K562 (cell line): ENCODE measurements around the gene SMG9. TPM values are rescaled to one million over a fixed set of nuclear protein-coding genes. Genes with fewer than 3 reads are reported as not detected.

Source experiments
- ARID2 ChIP-seq: fragments of 450-650 bp; IDR thresholded peaks from 2 replicates; pipeline ENCODE4 v1.6.1; 2017; ENCODE audit warnings: antibody characterized with exemption, mild to moderate bottlenecking
- ARNT ChIP-seq, 2 experiments: fragments of 450-650 bp; IDR thresholded peaks; 2 replicates each; pipeline ENCODE4 v1.6.1; 2016; ENCODE audit warnings: mild to moderate bottlenecking in 1 of 2
- CBFA2T3 ChIP-seq: fragments of 450-650 bp; IDR thresholded peaks from 2 replicates; pipeline ENCODE4 v1.6.1; 2017
- CEBPB ChIP-seq: fragments of 450-650 bp; IDR thresholded peaks from 2 replicates; pipeline ENCODE4 v1.6.1; 2016; ENCODE audit warnings: missing genetic modification characterization, missing compliant biosample characterization
- CHD4 ChIP-seq: fragments of 200-600 bp; sonication (generic); IDR thresholded peaks from 3 replicates; pipeline ENCODE4 v1.6.1; 2012; ENCODE audit warnings: low read depth, mild to moderate bottlenecking, mixed read lengths, low read length, inconsistent platforms; ENCODE audit not compliant: insufficient read depth, insufficient replicate concordance, poor library complexity, severe bottlenecking
- KAT8 ChIP-seq: fragments of 450-650 bp; IDR thresholded peaks from 2 replicates; pipeline ENCODE4 v1.6.1; 2016; ENCODE audit warnings: low read depth, mild to moderate bottlenecking
- NFE2 ChIP-seq: IDR thresholded peaks from 2 replicates; pipeline ENCODE4 v1.6.1; 2014; ENCODE audit warnings: antibody characterized with exemption, low read depth
- NR2C1 ChIP-seq, 2 experiments: fragments of 450-650 bp; IDR thresholded peaks; 2 replicates each; pipeline ENCODE4 v1.6.1; 2017; ENCODE audit warnings: mild to moderate bottlenecking in 2 of 2, antibody characterized with exemption in 1 of 2, inconsistent platforms in 1 of 2, missing compliant biosample characterization in 1 of 2, missing genetic modification characterization in 1 of 2
- NR2C2 ChIP-seq, 2 experiments: fragments of 200-800 bp in 1 of 2; sonication (Bioruptor generic) in 1 of 2; sonication (generic) in 1 of 2; formaldehyde crosslinking in 1 of 2; IDR thresholded peaks; 2 replicates each; pipeline versions ENCODE4 v1.6.1 to v1.8.0; 2016 to 2022; ENCODE audit warnings: mild to moderate bottlenecking in 1 of 2, missing compliant biosample characterization in 1 of 2, missing genetic modification characterization in 1 of 2, missing genetic modification reagents in 1 of 2
- PTBP1 ChIP-seq: fragments of 200-400 bp; formaldehyde crosslinking; IDR thresholded peaks from 2 replicates; pipeline ENCODE4 v1.6.1; 2017; ENCODE audit warnings: low read depth, low read length
- SMAD3 ChIP-seq: fragments of 450-650 bp; formaldehyde crosslinking; conservative IDR thresholded peaks from 2 replicates; pipeline ENCODE4 v1.4.0; 2020; ENCODE audit warnings: mild to moderate bottlenecking
- SUPT5H ChIP-seq: fragments of 450-650 bp; IDR thresholded peaks from 2 replicates; pipeline ENCODE4 v1.6.1; 2016
- YY1 ChIP-seq, 3 experiments: IDR thresholded peaks; 2 replicates each; pipeline ENCODE4 v1.6.1; 2011; ENCODE audit warnings: low read length in 2 of 3, mild to moderate bottlenecking in 2 of 3, moderate library complexity in 2 of 3, borderline replicate concordance in 1 of 3, control low read depth in 1 of 3, low read depth in 1 of 3; ENCODE audit not compliant: insufficient read depth in 3 of 3, insufficient replicate concordance in 2 of 3, control insufficient read depth in 1 of 3, insufficient read length in 1 of 3; ENCODE audit errors: extremely low read depth in 1 of 3
- ZFPM2 ChIP-seq: fragments of 250-450 bp; sonication (Bioruptor Pico); IDR thresholded peaks from 2 replicates; pipeline ENCODE4 v1.5.1; 2022; ENCODE audit warnings: mild to moderate bottlenecking
- ZNF124 ChIP-seq: sonication (generic); formaldehyde crosslinking; IDR thresholded peaks from 2 replicates; pipeline ENCODE4 v1.8.1; 2022; ENCODE audit warnings: missing genetic modification reagents
- ZNF436 ChIP-seq: fragments of 250-450, 450-650 bp; sonication (Bioruptor Pico); formaldehyde crosslinking; IDR thresholded peaks from 2 replicates; pipeline ENCODE4 v1.7.0; 2020; ENCODE audit warnings: mild to moderate bottlenecking
- ZNF668 ChIP-seq: fragments of 250-450 bp; sonication (Bioruptor Pico); IDR thresholded peaks from 2 replicates; pipeline ENCODE4 v1.8.0; 2022; ENCODE audit warnings: mild to moderate bottlenecking, inconsistent platforms
- polyA plus RNA-seq, 8 experiments: library from polyadenylated mRNA; depleted of rRNA in 4 of 8; stranded (reverse) in 5 of 8; unstranded in 3 of 8; fragments of >200 nt; fragmentation: Nextera tagmentation in 2 of 8; fragmentation: Illumina TruSeq in 1 of 8; extraction: Ambion mirVana in 2 of 8; extraction: Trizol in 1 of 8; gene quantifications; 2 replicates each; pipeline versions ENCODE4 v1.2.1 to v1.2.3, GENCODE V29; 2011 to 2014; ENCODE audit warnings: inconsistent platforms in 1 of 8, missing spikeins in 1 of 8
- total RNA-seq, 7 experiments: library from RNA; depleted of rRNA in 6 of 7; stranded (reverse); fragments of >200 nt in 6 of 7; fragmentation: Illumina TruSeq in 2 of 7; extraction: Trizol in 2 of 7; gene quantifications; 2 replicates each; pipeline versions ENCODE4 v1.2.1 to v1.2.3, GENCODE V29; 2011 to 2021; ENCODE audit warnings: low replicate concordance in 1 of 7
- TF ChIP-seq, protein P1 (sequence below): fragments of 450-650 bp; conservative IDR thresholded peaks from 2 replicates; pipeline ENCODE4 v1.6.1; 2016; ENCODE audit warnings: missing genetic modification characterization, low read depth, mild to moderate bottlenecking, control low read depth, missing compliant biosample characterization
- TF ChIP-seq, protein P2 (sequence below): fragments of 250-450 bp; sonication (Bioruptor Pico); IDR thresholded peaks from 2 replicates; pipeline ENCODE4 v1.8.0; 2021; ENCODE audit warnings: mild to moderate bottlenecking, moderate library complexity
- TF ChIP-seq, protein P3 (sequence below): fragments of 450-650 bp; IDR thresholded peaks from 2 replicates; pipeline ENCODE4 v1.6.1; 2017; ENCODE audit warnings: antibody characterized with exemption, mild to moderate bottlenecking

SMG9 gene
- total and polyA plus RNA-seq, 9 of the 15 experiments (the other 6 are each of a cell fraction or from before 2014, with no cell fraction given), result 1.7 to 79.7 (median 40.2) TPM

- TF ChIP-seq NFE2, result no peak
- TF ChIP-seq, protein P1, sequence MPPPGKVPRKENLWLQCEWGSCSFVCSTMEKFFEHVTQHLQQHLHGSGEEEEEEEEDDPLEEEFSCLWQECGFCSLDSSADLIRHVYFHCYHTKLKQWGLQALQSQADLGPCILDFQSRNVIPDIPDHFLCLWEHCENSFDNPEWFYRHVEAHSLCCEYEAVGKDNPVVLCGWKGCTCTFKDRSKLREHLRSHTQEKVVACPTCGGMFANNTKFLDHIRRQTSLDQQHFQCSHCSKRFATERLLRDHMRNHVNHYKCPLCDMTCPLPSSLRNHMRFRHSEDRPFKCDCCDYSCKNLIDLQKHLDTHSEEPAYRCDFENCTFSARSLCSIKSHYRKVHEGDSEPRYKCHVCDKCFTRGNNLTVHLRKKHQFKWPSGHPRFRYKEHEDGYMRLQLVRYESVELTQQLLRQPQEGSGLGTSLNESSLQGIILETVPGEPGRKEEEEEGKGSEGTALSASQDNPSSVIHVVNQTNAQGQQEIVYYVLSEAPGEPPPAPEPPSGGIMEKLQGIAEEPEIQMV (tag), result no peak
- TF ChIP-seq ZNF668 (CRISPR knock-in tag), result no peak
- TF ChIP-seq KAT8, result no peak
- no peak for TF ChIP-seq CHD4
- peak; percentile 46 to 63; a peak in 2 of 4 replicates for TF ChIP-seq ARNT (IDR thresholded peaks at IDR 0.05)
- peak; percentile 99 for TF ChIP-seq PTBP1
- TF ChIP-seq NR2C1 (IDR thresholded peaks at IDR 0.05), result no peak
- no peak for TF ChIP-seq NR2C1 (tag; IDR thresholded peaks at IDR 0.05)
- TF ChIP-seq ZFPM2, result no peak
- TF ChIP-seq CEBPB (tag), result no peak
- no peak for TF ChIP-seq NR2C2 (CRISPR knock-in tag; IDR thresholded peaks at IDR 0.05)
- TF ChIP-seq NR2C2 (tag; IDR thresholded peaks at IDR 0.05), result 0 out of 2 replicates have a peak, but pooled peaks have one; percentile 23
- TF ChIP-seq SMAD3 (CRISPR knock-in tag), result no peak
- TF ChIP-seq, protein P2, sequence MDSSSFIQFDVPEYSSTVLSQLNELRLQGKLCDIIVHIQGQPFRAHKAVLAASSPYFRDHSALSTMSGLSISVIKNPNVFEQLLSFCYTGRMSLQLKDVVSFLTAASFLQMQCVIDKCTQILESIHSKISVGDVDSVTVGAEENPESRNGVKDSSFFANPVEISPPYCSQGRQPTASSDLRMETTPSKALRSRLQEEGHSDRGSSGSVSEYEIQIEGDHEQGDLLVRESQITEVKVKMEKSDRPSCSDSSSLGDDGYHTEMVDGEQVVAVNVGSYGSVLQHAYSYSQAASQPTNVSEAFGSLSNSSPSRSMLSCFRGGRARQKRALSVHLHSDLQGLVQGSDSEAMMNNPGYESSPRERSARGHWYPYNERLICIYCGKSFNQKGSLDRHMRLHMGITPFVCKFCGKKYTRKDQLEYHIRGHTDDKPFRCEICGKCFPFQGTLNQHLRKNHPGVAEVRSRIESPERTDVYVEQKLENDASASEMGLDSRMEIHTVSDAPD (CRISPR knock-in tag), result no peak
- TF ChIP-seq SUPT5H, result no peak
- no peak for TF ChIP-seq CBFA2T3
- TF ChIP-seq YY1 (IDR thresholded peaks at IDR 0.05; ENCODE audit: borderline replicate concordance in 1 of 3, control insufficient read depth in 1 of 3, extremely low read depth in 1 of 3, insufficient read depth in 3 of 3, insufficient read length in 1 of 3, insufficient replicate concordance in 2 of 3, low read depth in 1 of 3, low read length in 2 of 3), result no peak
- TF ChIP-seq, protein P3, sequence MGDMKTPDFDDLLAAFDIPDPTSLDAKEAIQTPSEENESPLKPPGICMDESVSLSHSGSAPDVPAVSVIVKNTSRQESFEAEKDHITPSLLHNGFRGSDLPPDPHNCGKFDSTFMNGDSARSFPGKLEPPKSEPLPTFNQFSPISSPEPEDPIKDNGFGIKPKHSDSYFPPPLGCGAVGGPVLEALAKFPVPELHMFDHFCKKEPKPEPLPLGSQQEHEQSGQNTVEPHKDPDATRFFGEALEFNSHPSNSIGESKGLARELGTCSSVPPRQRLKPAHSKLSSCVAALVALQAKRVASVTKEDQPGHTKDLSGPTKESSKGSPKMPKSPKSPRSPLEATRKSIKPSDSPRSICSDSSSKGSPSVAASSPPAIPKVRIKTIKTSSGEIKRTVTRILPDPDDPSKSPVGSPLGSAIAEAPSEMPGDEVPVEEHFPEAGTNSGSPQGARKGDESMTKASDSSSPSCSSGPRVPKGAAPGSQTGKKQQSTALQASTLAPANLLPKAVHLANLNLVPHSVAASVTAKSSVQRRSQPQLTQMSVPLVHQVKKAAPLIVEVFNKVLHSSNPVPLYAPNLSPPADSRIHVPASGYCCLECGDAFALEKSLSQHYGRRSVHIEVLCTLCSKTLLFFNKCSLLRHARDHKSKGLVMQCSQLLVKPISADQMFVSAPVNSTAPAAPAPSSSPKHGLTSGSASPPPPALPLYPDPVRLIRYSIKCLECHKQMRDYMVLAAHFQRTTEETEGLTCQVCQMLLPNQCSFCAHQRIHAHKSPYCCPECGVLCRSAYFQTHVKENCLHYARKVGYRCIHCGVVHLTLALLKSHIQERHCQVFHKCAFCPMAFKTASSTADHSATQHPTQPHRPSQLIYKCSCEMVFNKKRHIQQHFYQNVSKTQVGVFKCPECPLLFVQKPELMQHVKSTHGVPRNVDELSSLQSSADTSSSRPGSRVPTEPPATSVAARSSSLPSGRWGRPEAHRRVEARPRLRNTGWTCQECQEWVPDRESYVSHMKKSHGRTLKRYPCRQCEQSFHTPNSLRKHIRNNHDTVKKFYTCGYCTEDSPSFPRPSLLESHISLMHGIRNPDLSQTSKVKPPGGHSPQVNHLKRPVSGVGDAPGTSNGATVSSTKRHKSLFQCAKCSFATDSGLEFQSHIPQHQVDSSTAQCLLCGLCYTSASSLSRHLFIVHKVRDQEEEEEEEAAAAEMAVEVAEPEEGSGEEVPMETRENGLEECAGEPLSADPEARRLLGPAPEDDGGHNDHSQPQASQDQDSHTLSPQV, result peak; percentile 47
- TF ChIP-seq ZNF436, result no peak
- no peak for TF ChIP-seq ZNF124 (CRISPR knock-in tag)
- TF ChIP-seq ARID2, result no peak
Measured at GRCh38 chr19:43777163-43777695, 22.5 kb upstream of the SMG9 start (continued).
